K562 (cell line): ENCODE measurements around the gene PAQR7. TPM values are rescaled to one million over a fixed set of nuclear protein-coding genes. Genes with fewer than 3 reads are reported as not detected.

Experiments
- ATAC-seq: fragments of 200-7000 bp; cut with Tn5 transposase; 3 replicates; pipeline ENCODE4 v1.9.1; 2020; ENCODE audit warnings: moderate library complexity
- BruUV-seq: library from RNA; stranded (reverse); fragments of 400-500 nt; replicated peaks from 2 replicates; lab custom pipeline; 2021; lab: Mats Ljungman, UMichigan
- CTCF ChIA-PET: fragments of 300-600 bp; formaldehyde crosslinking; extraction: SDS; loops from one replicate; lab custom pipeline; 2021; ENCODE audit warnings: low intra/inter-chr PET ratio; lab: Yijun Ruan, JAX
- POLR2A ChIA-PET: fragments of 300-600, 350-650 bp; sonication (Branson Sonifier 250); formaldehyde crosslinking; extraction: SDS; loops from one replicate; lab custom pipeline; 2021; ENCODE audit warnings: antibody characterized with exemption, inconsistent platforms; lab: Yijun Ruan, JAX
- DNase-seq, 4 experiments: peaks; one replicate each; pipeline versions ENCODE4 v3.0.0 to v3.0.0-alpha.2; 2011 to 2018; ENCODE audit warnings: low spot score in 3 of 4, mixed read lengths in 3 of 4; ENCODE audit errors: extremely low read depth in 1 of 4
- FAIRE-seq: peaks from 2 replicates; lab custom pipeline; 2011; peaks lifted over from hg19 to GRCh38; lab: Jason Lieb, UNC
- H2AFZ ChIP-seq: 2 replicates; pipeline ENCODE4 v1.6.0; 2011; ENCODE audit warnings: low read depth, low read length, control low read depth, inconsistent platforms
- H3K27ac ChIP-seq: fragments of 200-600 bp; 3 replicates; pipeline ENCODE4 v1.8.0; 2011; ENCODE audit warnings: low read depth, mild to moderate bottlenecking, control low read depth, inconsistent platforms, low read length, moderate library complexity, mixed read lengths; ENCODE audit errors: extremely low read depth
- H3K27me3 ChIP-seq, 2 experiments: fragments of 300-600 bp in 1 of 2; 2 replicates in 1 of 2; 3 replicates in 1 of 2; pipeline versions ENCODE4 v1.6.0 to v1.8.0; 2011; ENCODE audit warnings: inconsistent platforms in 2 of 2, low read length in 2 of 2, mild to moderate bottlenecking in 1 of 2, mixed read lengths in 1 of 2, moderate library complexity in 1 of 2; ENCODE audit not compliant: control insufficient read depth in 2 of 2, insufficient read depth in 2 of 2
- H3K36me3 ChIP-seq: fragments of 300-600 bp; 3 replicates; pipeline ENCODE4 v1.8.0; 2011; ENCODE audit warnings: mild to moderate bottlenecking, low read length, inconsistent platforms; ENCODE audit not compliant: control insufficient read depth, insufficient read depth
- H3K4me1 ChIP-seq, 2 experiments: fragments of 200-600 bp in 1 of 2; replicated peaks in 1 of 2; 2 replicates in 1 of 2; 3 replicates in 1 of 2; pipeline versions ENCODE4 v1.5.1 to v1.8.0; 2011; ENCODE audit warnings: inconsistent platforms in 2 of 2, low read length in 2 of 2, mild to moderate bottlenecking in 1 of 2, mixed read lengths in 1 of 2, moderate library complexity in 1 of 2; ENCODE audit not compliant: control insufficient read depth in 2 of 2, insufficient read depth in 2 of 2
- H3K4me2 ChIP-seq: 2 replicates; pipeline ENCODE4 v1.6.1; 2011; ENCODE audit warnings: low read length, control low read depth, inconsistent platforms, mixed read lengths; ENCODE audit not compliant: insufficient read depth
- H3K4me3 ChIP-seq: fragments of 200-600 bp; sonication (generic), shearing (Covaris generic); 2 replicates; pipeline ENCODE4 v1.5.1; 2016; ENCODE audit warnings: control low read depth, inconsistent platforms
- H3K79me2 ChIP-seq: fragments of 200-600 bp; 3 replicates; pipeline ENCODE4 v1.8.0; 2011; ENCODE audit warnings: low read length, inconsistent platforms; ENCODE audit not compliant: control insufficient read depth, insufficient read depth
- H3K9ac ChIP-seq, 2 experiments: 2 replicates each; pipeline versions ENCODE4 v1.6.0 to v1.6.1; 2011; ENCODE audit warnings: low read depth in 2 of 2, low read length in 2 of 2, control low read depth in 1 of 2, inconsistent platforms in 1 of 2, mild to moderate bottlenecking in 1 of 2, mixed read lengths in 1 of 2; ENCODE audit not compliant: insufficient read depth in 1 of 2
- H3K9me1 ChIP-seq: one replicate; pipeline ENCODE4 v1.6.0; 2011; ENCODE audit warnings: inconsistent platforms, mild to moderate bottlenecking, low read length, moderate library complexity; ENCODE audit not compliant: control insufficient read depth, insufficient read depth
- H3K9me3 ChIP-seq: replicated peaks from 2 replicates; pipeline ENCODE4 v1.5.1; 2011; ENCODE audit warnings: low read depth, low read length, inconsistent platforms; ENCODE audit not compliant: control insufficient read depth, insufficient read depth
- H4K20me1 ChIP-seq: replicated peaks from 2 replicates; pipeline ENCODE4 v1.6.1; 2011; ENCODE audit warnings: low read length, inconsistent platforms, mixed read lengths; ENCODE audit not compliant: control insufficient read depth, insufficient read depth
- CHD1 ChIP-seq: fragments of 200-600 bp; sonication (generic); IDR thresholded peaks from one replicate; pipeline ENCODE4 v1.6.1; 2012; ENCODE audit warnings: mild to moderate bottlenecking, moderate library complexity, low read length, inconsistent platforms
- CLOCK ChIP-seq: fragments of 250-450 bp; sonication (Bioruptor Pico); IDR thresholded peaks from 2 replicates; pipeline ENCODE4 v1.4.0; 2020; ENCODE audit warnings: mild to moderate bottlenecking, moderate library complexity, borderline replicate concordance
- MIER1 ChIP-seq: fragments of 450-650 bp; IDR thresholded peaks from 2 replicates; pipeline ENCODE4 v1.6.1; 2016; ENCODE audit warnings: antibody characterized with exemption, mild to moderate bottlenecking, low read depth
- NR0B1 ChIP-seq: fragments of 450-650 bp; IDR thresholded peaks from one replicate; pipeline ENCODE4 v1.6.1; 2018; ENCODE audit warnings: mild to moderate bottlenecking, moderate library complexity; ENCODE audit not compliant: partially characterized antibody
- POLR2A ChIP-seq: fragments of 450-650 bp; conservative IDR thresholded peaks from 2 replicates; pipeline ENCODE4 v1.6.1; 2016
- POLR2G ChIP-seq: fragments of 200-400 bp; formaldehyde crosslinking; IDR thresholded peaks from 2 replicates; pipeline ENCODE4 v1.6.1; 2017; ENCODE audit warnings: low read depth, mild to moderate bottlenecking, antibody characterized with exemption, low read length, moderate library complexity
- RBFOX2 ChIP-seq: fragments of 200-400 bp; formaldehyde crosslinking; IDR thresholded peaks from 2 replicates; pipeline ENCODE4 v1.6.1; 2017; ENCODE audit warnings: low read depth, mild to moderate bottlenecking, low read length, moderate library complexity
- RBM22 ChIP-seq: fragments of 200-400 bp; formaldehyde crosslinking; IDR thresholded peaks from 2 replicates; pipeline ENCODE4 v1.6.1; 2018; ENCODE audit warnings: low read length, low read depth; ENCODE audit not compliant: poor library complexity, severe bottlenecking
- SMAD1 ChIP-seq: fragments of 150-350 bp; IDR thresholded peaks from 2 replicates; pipeline ENCODE4 v1.6.1; 2014; ENCODE audit warnings: low read length, low read depth; ENCODE audit not compliant: partially characterized antibody
- SMC3 ChIP-seq: conservative IDR thresholded peaks from 2 replicates; pipeline ENCODE4 v1.6.1; 2011; ENCODE audit warnings: low read depth, low read length, improper control_type of control experiment; ENCODE audit not compliant: insufficient read depth
- WHSC1 ChIP-seq: IDR thresholded peaks from one replicate; pipeline ENCODE4 v1.6.1; 2012; ENCODE audit warnings: low read length, control low read depth, inconsistent platforms
- ZBTB9 ChIP-seq: fragments of 450-650 bp; formaldehyde crosslinking; IDR thresholded peaks from 2 replicates; pipeline ENCODE4 v1.4.0; 2020; ENCODE audit warnings: mild to moderate bottlenecking, moderate library complexity
- ZNF354B ChIP-seq: fragments of 250-450 bp; sonication (Bioruptor Pico); IDR thresholded peaks from 2 replicates; pipeline ENCODE4 v1.4.0; 2020
- WGBS: fragments of 100-300 bp; shearing (Covaris generic); methylation state at CpG from one replicate; pipeline ENCODE4 v1.1.6; 2016; ENCODE audit warnings: low coverage, mixed read lengths; ENCODE audit not compliant: insufficient coverage; ENCODE audit errors: missing lambda C conversion rate; 5-methylcytosine and 5-hydroxymethylcytosine counted together
- in situ Hi-C: fragments of 300-500 bp; cut with MboI; formaldehyde crosslinking; loops from 4 replicates; pipeline ENCODE4 v1.15.0; 2018; ENCODE audit warnings: inconsistent platforms, mixed read lengths
- intact Hi-C: fragments of 100-400 bp; cut with micrococcal nuclease; formaldehyde crosslinking; loops from 2 replicates; pipeline ENCODE4 v1.14.2; 2022
- polyA plus RNA-seq, 8 experiments: library from polyadenylated mRNA; depleted of rRNA in 4 of 8; stranded (reverse) in 5 of 8; unstranded in 3 of 8; fragments of >200 nt; fragmentation: Nextera tagmentation in 2 of 8; fragmentation: Illumina TruSeq in 1 of 8; extraction: Ambion mirVana in 2 of 8; extraction: Trizol in 1 of 8; gene quantifications; 2 replicates each; pipeline versions ENCODE4 v1.2.1 to v1.2.3, GENCODE V29; 2011 to 2014; ENCODE audit warnings: inconsistent platforms in 1 of 8, missing spikeins in 1 of 8
- total RNA-seq, 7 experiments: library from RNA; depleted of rRNA in 6 of 7; stranded (reverse); fragments of >200 nt in 6 of 7; fragmentation: Illumina TruSeq in 2 of 7; extraction: Trizol in 2 of 7; gene quantifications; 2 replicates each; pipeline versions ENCODE4 v1.2.1 to v1.2.3, GENCODE V29; 2011 to 2021; ENCODE audit warnings: low replicate concordance in 1 of 7
- TF ChIP-seq, protein P1 (sequence below), 2 experiments: fragments of 150-350 bp in 1 of 2; IDR thresholded peaks; 2 replicates each; pipeline ENCODE4 v1.6.1; 2012 to 2016; ENCODE audit warnings: low read depth in 2 of 2, low read length in 2 of 2, mild to moderate bottlenecking in 1 of 2, moderate library complexity in 1 of 2

Gene PAQR7
- total and polyA plus RNA-seq, 9 of the 15 experiments (the other 6 are each of a cell fraction or from before 2014, with no cell fraction given): 1.1 to 5.2 (median 2.6) TPM

DNA sequence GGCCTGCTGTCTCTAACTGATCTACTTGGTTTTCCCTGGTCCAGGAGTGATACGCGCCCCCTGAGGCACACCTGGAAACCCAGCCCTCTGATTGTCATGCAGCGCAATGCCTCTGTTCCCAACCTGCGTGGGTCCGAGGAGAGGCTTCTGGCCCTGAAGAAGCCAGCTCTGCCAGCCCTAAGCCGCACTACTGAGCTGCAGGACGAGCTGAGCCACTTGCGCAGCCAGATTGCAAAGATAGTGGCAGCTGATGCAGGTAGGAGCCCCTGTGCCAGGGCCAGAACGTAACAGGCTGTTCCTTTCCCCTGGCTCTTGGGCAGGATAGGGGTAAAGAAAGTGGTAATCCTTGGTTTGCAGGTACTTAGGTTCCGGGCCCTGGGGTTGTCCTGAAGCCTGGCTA is 48.9 kb downstream of the PAQR7 start:
- Histone ChIP-seq H3K9me3 (no peaks in the 10 kb centered on the region), H3K4me3 (no peak overlapping the region), H3K9me1 (no peaks in the 10 kb centered on the region), H3K27ac (no peak overlapping the region), H2AFZ (no peak overlapping the region), H4K20me1 (peaks cover 7% of the 10 kb centered on the region), H3K27me3 (no peaks in the 10 kb centered on the region), H3K9ac (peak overlapping the region in 1 of 2 experiments; percentile 11; a peak in 1 of 4 replicates), H3K79me2 (peaks cover 34% of the 10 kb centered on the region), H3K4me1 (peaks cover 8 to 20% of the 10 kb centered on the region in 2 experiments), H3K4me2 (no peak overlapping the region), H3K36me3 (peaks cover 88% of the 10 kb centered on the region)
- 91% methylated on average over 10 of the region's 10 CpGs for WGBS
- ATAC-seq (no peak), DNase-seq (no peak), FAIRE-seq (no peak)
- in situ Hi-C loops (no loop called here), intact Hi-C loops (loop anchor here (10.0 kb wide), 1 partner anchor 168 kb away; the partner anchor contains the start of gene PAFAH2)
- POLR2A ChIA-PET: interaction anchor here (1.0 to 11.2 kb wide), 4 partner anchors 17 to 204 kb away, joined by 3 to 108 read pairs (median 4); no protein-coding TSS in a partner anchor
- no TSS peak for BruUV-seq
- CTCF ChIA-PET: no interaction called here
- TF ChIP-seq RBFOX2 (peak; percentile 41; the same call in 1 of the 2 replicates), NR0B1 (no peak), SMAD1 (no peak), MIER1 (no peak), CHD1 (no peak), WHSC1 (peak; percentile 33), RBM22 (peak; percentile 26), ZNF354B (CRISPR knock-in tag) (no peak), POLR2A (peak; percentile 3; the same call in 1 of the 2 replicates), CLOCK (CRISPR knock-in tag) (no peak), SMC3 (no peak), POLR2G (peak; percentile 72), ZBTB9 (no peak)
- TF ChIP-seq, protein P1, sequence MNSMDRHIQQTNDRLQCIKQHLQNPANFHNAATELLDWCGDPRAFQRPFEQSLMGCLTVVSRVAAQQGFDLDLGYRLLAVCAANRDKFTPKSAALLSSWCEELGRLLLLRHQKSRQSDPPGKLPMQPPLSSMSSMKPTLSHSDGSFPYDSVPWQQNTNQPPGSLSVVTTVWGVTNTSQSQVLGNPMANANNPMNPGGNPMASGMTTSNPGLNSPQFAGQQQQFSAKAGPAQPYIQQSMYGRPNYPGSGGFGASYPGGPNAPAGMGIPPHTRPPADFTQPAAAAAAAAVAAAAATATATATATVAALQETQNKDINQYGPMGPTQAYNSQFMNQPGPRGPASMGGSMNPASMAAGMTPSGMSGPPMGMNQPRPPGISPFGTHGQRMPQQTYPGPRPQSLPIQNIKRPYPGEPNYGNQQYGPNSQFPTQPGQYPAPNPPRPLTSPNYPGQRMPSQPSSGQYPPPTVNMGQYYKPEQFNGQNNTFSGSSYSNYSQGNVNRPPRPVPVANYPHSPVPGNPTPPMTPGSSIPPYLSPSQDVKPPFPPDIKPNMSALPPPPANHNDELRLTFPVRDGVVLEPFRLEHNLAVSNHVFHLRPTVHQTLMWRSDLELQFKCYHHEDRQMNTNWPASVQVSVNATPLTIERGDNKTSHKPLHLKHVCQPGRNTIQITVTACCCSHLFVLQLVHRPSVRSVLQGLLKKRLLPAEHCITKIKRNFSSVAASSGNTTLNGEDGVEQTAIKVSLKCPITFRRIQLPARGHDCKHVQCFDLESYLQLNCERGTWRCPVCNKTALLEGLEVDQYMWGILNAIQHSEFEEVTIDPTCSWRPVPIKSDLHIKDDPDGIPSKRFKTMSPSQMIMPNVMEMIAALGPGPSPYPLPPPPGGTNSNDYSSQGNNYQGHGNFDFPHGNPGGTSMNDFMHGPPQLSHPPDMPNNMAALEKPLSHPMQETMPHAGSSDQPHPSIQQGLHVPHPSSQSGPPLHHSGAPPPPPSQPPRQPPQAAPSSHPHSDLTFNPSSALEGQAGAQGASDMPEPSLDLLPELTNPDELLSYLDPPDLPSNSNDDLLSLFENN (IDR thresholded peaks at IDR 0.05; ENCODE audit: low read depth in 2 of 2, low read length in 2 of 2): no peak
